Pancreas (tissue), 10 donors: ENCODE data around the gene NMNAT3. TPM values are rescaled to one million over a fixed set of nuclear protein-coding genes. Genes with fewer than 3 reads are reported as not detected.

Experiments
- ATAC-seq, 4 donors: fragments of 200-7000 bp; cut with Tn5 transposase; one replicate each; pipeline versions ENCODE4 v1.8.0 to v1.9.1; 2020; ENCODE audit warnings: mild to moderate bottlenecking in 4 of 4, moderate library complexity in 4 of 4
- DNase-seq, 6 donors: peaks; one replicate each; pipeline ENCODE4 v3.0.0-alpha.2; 2020
- FAIRE-seq: peaks from 2 replicates; lab custom pipeline; 2012; peaks lifted over from hg19 to GRCh38; lab: Jason Lieb, UNC
- H3K27ac ChIP-seq, 4 donors: fragments of 200-600 bp; sonication (generic); 1 replicate in 3 of 4; 2 replicates in 1 of 4; pipeline versions ENCODE4 v1.5.0 to v1.8.0; 2020
- H3K27me3 ChIP-seq, 4 donors: fragments of 200-600 bp; one replicate each; pipeline ENCODE4 v1.8.0; 2021
- H3K36me3 ChIP-seq, 3 donors: fragments of 200-600 bp; sonication (generic) in 1 of 3; one replicate each; pipeline versions ENCODE4 v1.5.0 to v1.8.0; 2020 to 2021
- H3K4me1 ChIP-seq, 3 donors: fragments of 200-600 bp; one replicate each; pipeline ENCODE4 v1.8.0; 2021
- H3K4me3 ChIP-seq, 4 donors: fragments of 200-600 bp; sonication (generic) in 2 of 4; one replicate each; pipeline versions ENCODE4 v1.5.0 to v1.8.0; 2020 to 2021
- H3K9me3 ChIP-seq, 4 donors: fragments of 200-600 bp; one replicate each; pipeline ENCODE4 v1.8.0; 2021
- CTCF ChIP-seq, 4 donors: fragments of 200-600 bp; sonication (generic) in 3 of 4; IDR thresholded peaks; one replicate each; pipeline versions ENCODE4 v1.5.0 to v1.8.0; 2021; ENCODE audit warnings: antibody characterized with exemption in 4 of 4
- WGBS, 2 donors: extraction: QIAGEN DNeasy Blood & Tissue Kit; methylation state at CpG; one replicate each; pipeline ENCODE4 v1.1.7; 2013; 5-methylcytosine and 5-hydroxymethylcytosine counted together
- intact Hi-C, 3 donors: fragments of 100-400 bp; cut with DNase I; formaldehyde crosslinking; loops; one replicate each; pipeline versions ENCODE4 v1.11.1 to v1.14.2; 2022
- polyA plus RNA-seq, 2 donors: library from polyadenylated mRNA; stranded (reverse); fragments of 200-250 nt; gene quantifications; one replicate each; pipeline ENCODE4 v1.2.3, GENCODE V29; 2013
- total RNA-seq, 6 donors: library from RNA; stranded (reverse); fragmentation: NEBNext Ultra II Directional in 4 of 6; extraction: Animal tissue kit (Norgen Biotek cat#: 25700) in 4 of 6; gene quantifications; one replicate each; pipeline versions ENCODE4 v1.2.1 to v1.2.4, GENCODE V29; 2021 to 2023
- donor health status: healthy with polysubstance abuse.
- donor health status: DM: no; HTN: no; CAD: no; lungs with moderate emphysema.
- donor health status: DM: no; HTN: no; CAD: no.
- donor health status: control.
- donor health status: control.
- donor health status: Bipolar disorder and iron deficiency.
- donor health status: DM: yes; HTN: yes; CAD: no.
- donor health status: DM: no; HTN: no; CAD: no.
- donor health status: DM: no; HTN: no; CAD: no.
- donor health status: DM: yes; HTN: yes; CAD: no.

Gene NMNAT3
- total and polyA plus RNA-seq, 8 donors: 4.5 to 10.6 (median 7.0) TPM

GRCh38 chr3:139676632-139677387, 962 bp downstream of the NMNAT3 start:
- no peaks in the 10 kb centered on the region for H3K36me3 ChIP-seq
- TF ChIP-seq CTCF (IDR thresholded peaks at IDR 0.05): no peak
- FAIRE-seq (no peak), DNase-seq (no peak), ATAC-seq (no peak)
- no peaks in the 10 kb centered on the region for H3K4me1 ChIP-seq
- no peaks in the 10 kb centered on the region for H3K9me3 ChIP-seq
- 36 to 41% methylated on average over 10 of the region's 10 CpGs for WGBS, 2 donors
- H3K4me3 ChIP-seq: peak overlapping the region; percentile 51 to 81 (median 68)
- peak overlapping the region; percentile 75 to 93 (median 82) for H3K27ac ChIP-seq
- intact Hi-C loops: no loop called here
- H3K27me3 ChIP-seq: no peaks in the 10 kb centered on the region

GRCh38 chr3:139676108-139676507, 1.7 kb downstream of the NMNAT3 start:
- DNase-seq (no peak), FAIRE-seq (no peak), ATAC-seq (no peak)
- Histone ChIP-seq H3K27ac (no peak overlapping the region), H3K9me3 (no peaks in the 10 kb centered on the region), H3K36me3 (no peaks in the 10 kb centered on the region), H3K4me3 (no peak overlapping the region), H3K27me3 (no peaks in the 10 kb centered on the region), H3K4me1 (no peaks in the 10 kb centered on the region)
- WGBS, 2 donors: 85 to 86% methylated on average over 1 of the region's 1 CpG
- no peak for TF ChIP-seq CTCF (IDR thresholded peaks at IDR 0.05)
- intact Hi-C loops: no loop called here

GRCh38 chr3:139675327-139675726, 2.4 kb downstream of the NMNAT3 start:
- no peak for FAIRE-seq
- no peak overlapping the region for H3K4me3 ChIP-seq
- H3K36me3 ChIP-seq: no peaks in the 10 kb centered on the region
- 94 to 95% methylated on average over 2 of the region's 2 CpGs for WGBS, 2 donors
- no peak for DNase-seq
- no peaks in the 10 kb centered on the region for H3K27me3 ChIP-seq
- no peaks in the 10 kb centered on the region for H3K9me3 ChIP-seq
- intact Hi-C loops: no loop called here
- no peak overlapping the region for H3K27ac ChIP-seq
- no peak for TF ChIP-seq CTCF (IDR thresholded peaks at IDR 0.05)
- ATAC-seq: no peak
- no peaks in the 10 kb centered on the region for H3K4me1 ChIP-seq

DNA sequence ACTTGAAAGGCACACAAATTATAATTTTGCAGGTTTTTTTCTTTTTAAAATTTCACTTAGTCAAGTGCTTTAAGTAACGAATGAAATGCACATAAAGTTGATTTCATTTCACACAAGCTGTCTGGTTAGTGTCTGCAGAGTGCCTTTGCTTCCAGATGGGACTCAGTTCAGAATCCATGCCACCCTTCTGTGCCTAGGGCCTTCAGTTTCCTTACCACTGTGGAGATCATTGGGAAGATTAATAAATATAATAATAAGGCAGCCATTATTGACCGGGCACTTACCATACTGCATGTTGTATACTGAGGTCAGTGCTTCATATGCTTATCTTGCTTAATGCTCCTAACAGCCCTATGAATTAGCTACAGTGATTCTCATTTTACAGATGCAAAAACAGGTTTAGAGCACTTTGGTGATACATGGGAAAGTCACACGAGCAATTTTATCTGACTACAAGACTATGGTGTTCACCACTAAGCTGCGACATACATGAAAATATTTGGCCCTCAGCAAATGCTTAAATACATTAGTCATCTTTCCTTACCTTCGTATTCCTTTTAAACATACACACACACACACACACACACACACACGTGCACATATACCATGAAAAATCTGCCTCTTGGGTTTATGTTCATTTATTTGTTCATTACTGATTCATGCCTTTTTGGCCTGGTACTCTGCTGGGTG, 3.1 kb downstream of the NMNAT3 start:
- Histone ChIP-seq H3K9me3 (no peaks in the 10 kb centered on the region), H3K27me3 (no peaks in the 10 kb centered on the region), H3K36me3 (no peaks in the 10 kb centered on the region), H3K4me1 (no peaks in the 10 kb centered on the region), H3K4me3 (no peak overlapping the region), H3K27ac (no peak overlapping the region)
- TF ChIP-seq CTCF (IDR thresholded peaks at IDR 0.05): no peak
- no peak for DNase-seq
- ATAC-seq: no peak
- intact Hi-C loops: no loop called here
- WGBS, 2 donors: 69 to 80% methylated on average over 6 of the region's 6 CpGs
- no peak for FAIRE-seq

- WGBS, 2 donors: 83 to 92% methylated on average over 4 of the region's 4 CpGs
- no peak for DNase-seq
- no peak for TF ChIP-seq CTCF (IDR thresholded peaks at IDR 0.05)
These were observed 4.9 kb downstream of the NMNAT3 start for GRCh38 chr3:139672884-139673283.

More at GRCh38 chr3:139672884-139673283, 4.9 kb downstream of the NMNAT3 start:
- Histone ChIP-seq H3K27me3 (no peaks in the 10 kb centered on the region), H3K9me3 (no peaks in the 10 kb centered on the region), H3K27ac (no peak overlapping the region), H3K4me1 (no peaks in the 10 kb centered on the region), H3K36me3 (no peaks in the 10 kb centered on the region), H3K4me3 (no peak overlapping the region)
- intact Hi-C loops: no loop called here
- FAIRE-seq (no peak), ATAC-seq (no peak)
